HG02973 (cell line): ENCODE measurements around the gene NUP153.

Experiments
- ATAC-seq: cut with Tn5 transposase; IDR thresholded peaks from one replicate; pipeline ENCODE4 v1.9.1; 2021; ENCODE audit warnings: moderate library complexity; ENCODE audit not compliant: unreplicated experiment

The NUP153 gene

GRCh38 chr6:17672064-17672718 lies 34.5 kb downstream of the NUP153 start:
- ATAC-seq = no peak

- ATAC-seq = no peak
Observed at GRCh38 chr6:17666646-17667045, 40.1 kb downstream of the NUP153 start.

- no peak for ATAC-seq
Observed at GRCh38 chr6:17665132-17665531, 41.6 kb downstream of the NUP153 start.

GRCh38 chr6:17663226-17663625 lies 43.5 kb downstream of the NUP153 start:
- no peak for ATAC-seq

GRCh38 chr6:17662585-17662984 lies 44.1 kb downstream of the NUP153 start:
- ATAC-seq = no peak

GRCh38 chr6:17656644-17657043 lies 50.1 kb downstream of the NUP153 start:
- ATAC-seq = no peak

- ATAC-seq = no peak
Observed at GRCh38 chr6:17656092-17656491, 50.6 kb downstream of the NUP153 start.

- no peak for ATAC-seq
Observed at GRCh38 chr6:17653198-17653882, 53.4 kb downstream of the NUP153 start.

GRCh38 chr6:17650656-17651309 lies 55.9 kb downstream of the NUP153 start:
- ATAC-seq = no peak

- no peak for ATAC-seq
Observed at GRCh38 chr6:17648745-17649144, 58.0 kb downstream of the NUP153 start.

GRCh38 chr6:17640477-17640917 lies 66.2 kb downstream of the NUP153 start:
- ATAC-seq = no peak

- ATAC-seq = no peak
Observed at GRCh38 chr6:17638212-17638715, 68.5 kb downstream of the NUP153 start.

- no peak for ATAC-seq
Observed at GRCh38 chr6:17635568-17635967, 71.2 kb downstream of the NUP153 start.

- ATAC-seq = no peak
Observed at GRCh38 chr6:17633465-17634188, 73.1 kb downstream of the NUP153 start.

- no peak for ATAC-seq
Observed at GRCh38 chr6:17632934-17633333, 73.8 kb downstream of the NUP153 start.

GRCh38 chr6:17630511-17631073 lies 76.1 kb downstream of the NUP153 start:
- no peak for ATAC-seq

- no peak for ATAC-seq
Observed at GRCh38 chr6:17629824-17630510, 76.8 kb downstream of the NUP153 start.

GRCh38 chr6:17628873-17629272 lies 77.9 kb downstream of the NUP153 start:
- peak; percentile 70 for ATAC-seq

GRCh38 chr6:17624396-17624795 lies 82.3 kb downstream of the NUP153 start:
- ATAC-seq = no peak

GRCh38 chr6:17622144-17622543 lies 84.6 kb downstream of the NUP153 start:
- ATAC-seq = no peak
